GM12801 (cell line): ENCODE measurements around the gene SMIM38.

Experiments
- CTCF ChIP-seq: IDR thresholded peaks from one replicate; pipeline ENCODE4 v1.5.1; 2011; ENCODE audit warnings: control low read depth; ENCODE audit not compliant: insufficient read length; ENCODE audit errors: extremely low read depth

The SMIM38 gene

GRCh38 chr11:69167130-69167915 lies 11.6 kb downstream of the SMIM38 start:
- no peak for TF ChIP-seq CTCF

DNA sequence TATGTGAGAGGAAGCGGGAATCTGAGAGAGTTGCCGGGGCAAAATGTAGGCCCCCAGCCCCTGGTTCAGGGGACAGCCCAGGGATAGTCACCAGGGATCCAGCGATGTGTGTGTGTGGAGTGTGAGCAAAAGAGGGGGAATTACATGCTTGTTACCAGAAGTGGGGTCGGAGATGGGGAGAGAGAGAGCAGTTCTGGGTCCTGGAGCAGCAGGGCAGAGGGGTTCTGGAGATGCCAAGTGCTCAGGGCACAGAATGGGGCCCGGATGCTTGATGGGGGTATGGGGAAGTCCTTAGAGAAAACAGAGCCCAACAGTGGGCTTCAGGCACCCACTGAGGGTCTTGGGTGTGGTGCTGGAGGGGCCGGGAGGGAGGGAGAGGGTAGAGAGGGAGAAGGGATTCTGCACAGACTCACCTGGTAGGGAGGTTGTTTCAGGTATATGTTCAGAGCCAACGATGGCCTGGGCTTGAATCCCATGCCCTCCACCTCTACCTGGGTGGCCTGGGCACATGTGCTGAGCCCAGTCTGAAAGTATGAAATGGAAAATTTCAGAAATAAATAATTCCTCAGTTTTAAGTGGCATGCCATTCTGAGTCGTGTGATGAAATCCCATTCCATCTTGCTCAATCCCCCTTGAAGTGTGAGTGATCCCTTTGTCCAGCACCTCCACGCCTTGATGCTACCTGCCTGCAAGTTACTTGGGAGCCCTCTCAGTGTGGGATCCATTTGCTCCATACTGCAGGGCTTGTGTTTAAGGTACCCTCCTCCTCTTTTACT lies 12.4 kb downstream of the SMIM38 start:
- no peak for TF ChIP-seq CTCF

DNA sequence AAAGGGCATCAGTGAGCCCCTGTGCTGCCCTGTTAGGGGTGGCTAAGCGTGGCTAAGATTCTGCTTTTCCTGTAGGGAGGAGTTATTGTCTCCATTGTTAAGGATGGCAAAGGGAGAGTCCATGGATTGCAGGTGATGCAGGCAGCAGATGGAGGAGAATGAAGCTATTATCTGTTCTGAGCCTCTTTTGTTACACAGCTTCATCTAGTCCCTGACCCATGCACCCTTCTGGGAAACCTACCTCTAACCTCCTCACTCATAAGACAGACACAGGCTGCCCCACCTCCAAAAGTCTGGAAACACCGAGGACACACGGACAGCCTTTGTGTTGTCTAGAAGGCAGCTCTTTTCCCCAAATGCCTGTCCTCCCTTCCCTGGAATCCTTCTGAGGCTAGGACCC lies 13.7 kb downstream of the SMIM38 start:
- TF ChIP-seq CTCF, result no peak

DNA sequence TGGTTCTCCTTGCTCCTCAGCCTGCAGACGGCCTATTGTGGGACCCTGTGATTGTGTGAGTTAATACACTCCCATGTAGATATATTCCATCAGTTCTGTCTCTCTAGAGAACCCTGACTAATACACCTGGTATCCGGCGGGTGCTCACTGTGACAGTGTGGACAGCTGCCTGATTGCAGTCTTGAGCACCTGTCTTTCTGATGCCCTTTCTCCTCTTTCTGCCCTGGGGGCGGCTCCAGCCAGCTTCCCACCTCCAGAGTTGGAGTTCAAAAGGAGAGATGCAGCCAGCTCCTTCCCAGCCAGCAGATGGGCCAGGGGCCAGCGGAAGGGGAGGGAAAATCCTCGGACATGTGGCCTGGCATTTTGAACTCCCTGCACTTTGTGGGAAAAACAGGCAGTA lies 15.0 kb downstream of the SMIM38 start:
- no peak for TF ChIP-seq CTCF

- TF ChIP-seq CTCF, result no peak
Observed at GRCh38 chr11:69171476-69172240, 15.9 kb downstream of the SMIM38 start.

- no peak for TF ChIP-seq CTCF
Observed at GRCh38 chr11:69172674-69173073, 16.9 kb downstream of the SMIM38 start.

GRCh38 chr11:69173331-69173730 lies 17.6 kb downstream of the SMIM38 start:
- no peak for TF ChIP-seq CTCF
